Right lung (tissue), 5 donors: ENCODE results near the gene PXK. TPM values are rescaled to one million over a fixed set of nuclear protein-coding genes. Genes with fewer than 3 reads are reported as not detected.
"Not testable (repeated sequence)": the region's sequence is repeated elsewhere in the genome, so short reads cannot be mapped to it uniquely, and the experiment has no call there.

Experiments used
- DNase-seq, 2 donors: peaks; one replicate each; pipeline ENCODE4 v3.0.0-alpha.2; 2013
- polyA plus RNA-seq, 5 donors: library from polyadenylated mRNA; unstranded; fragments of 120-200 nt; gene quantifications; one replicate each; pipeline versions ENCODE4 v1.2.1 to v1.2.3, GENCODE V29; 2013; ENCODE audit warnings: inconsistent platforms in 1 of 5, low replicate concordance in 1 of 5; ENCODE audit not compliant: insufficient read length in 5 of 5, insufficient read depth in 1 of 5

PXK gene
- polyA plus RNA-seq, 5 donors: 24.2 to 38.7 (median 35.7) TPM

DNA sequence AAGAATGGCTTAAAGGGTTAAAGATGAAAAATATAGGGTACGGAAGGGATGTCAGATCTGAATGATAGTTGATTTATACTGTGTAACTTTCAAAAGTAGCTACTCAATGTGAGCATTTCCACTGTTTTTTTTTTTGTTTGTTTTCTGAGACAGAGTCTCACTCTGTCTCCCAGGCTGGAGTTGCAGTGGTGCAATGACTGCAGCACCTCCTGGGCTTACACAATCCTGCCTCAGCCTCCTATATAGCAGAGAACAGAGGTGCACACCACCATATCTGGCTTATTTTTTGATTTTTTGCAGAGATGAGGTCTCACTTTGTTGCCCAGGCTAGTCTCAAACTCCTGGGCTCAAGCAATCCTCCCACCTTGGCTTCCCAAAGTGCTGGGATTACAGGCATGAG is 9.9 kb upstream of the PXK start:
- DNase-seq: no peak

DNA sequence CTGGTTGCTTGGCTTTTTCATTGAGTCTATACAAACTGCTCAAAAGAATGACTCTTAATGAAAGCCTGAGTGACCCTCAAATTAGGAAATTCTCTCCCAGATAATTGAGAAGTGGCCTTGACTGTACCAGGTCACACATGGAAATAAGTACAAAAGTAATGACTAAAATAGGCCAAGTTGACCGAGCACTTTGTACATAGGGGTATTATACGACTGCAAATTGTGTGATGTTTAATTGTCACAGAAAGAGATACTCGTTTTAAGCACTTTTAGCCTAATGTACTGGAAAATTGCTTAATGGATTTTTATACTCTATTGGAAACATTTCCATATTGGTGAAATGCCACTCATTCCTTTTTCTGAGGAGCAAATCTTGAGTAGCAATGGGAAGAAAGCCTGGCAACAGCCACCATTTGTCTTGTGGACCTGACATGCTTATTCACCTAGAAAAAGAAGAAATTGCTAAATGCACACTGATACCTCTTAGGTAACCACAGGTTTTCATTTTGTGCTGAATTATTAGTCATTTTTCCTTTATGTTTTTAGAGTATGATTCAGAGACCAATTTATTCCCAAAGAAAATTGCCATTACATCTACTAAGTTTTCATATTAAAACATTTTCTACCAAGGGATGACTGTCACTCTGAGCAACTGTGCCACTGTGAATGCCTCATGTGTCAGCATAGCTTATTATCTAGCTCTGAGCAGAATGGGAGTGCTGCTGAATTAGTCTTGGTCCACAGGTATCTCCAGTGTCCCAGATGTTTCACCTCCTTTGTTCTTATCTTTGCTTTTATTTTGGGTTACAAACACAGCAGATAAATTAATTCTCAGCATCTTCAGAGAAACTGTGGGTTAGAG is 8.9 kb upstream of the PXK start:
- DNase-seq: no peak

DNA sequence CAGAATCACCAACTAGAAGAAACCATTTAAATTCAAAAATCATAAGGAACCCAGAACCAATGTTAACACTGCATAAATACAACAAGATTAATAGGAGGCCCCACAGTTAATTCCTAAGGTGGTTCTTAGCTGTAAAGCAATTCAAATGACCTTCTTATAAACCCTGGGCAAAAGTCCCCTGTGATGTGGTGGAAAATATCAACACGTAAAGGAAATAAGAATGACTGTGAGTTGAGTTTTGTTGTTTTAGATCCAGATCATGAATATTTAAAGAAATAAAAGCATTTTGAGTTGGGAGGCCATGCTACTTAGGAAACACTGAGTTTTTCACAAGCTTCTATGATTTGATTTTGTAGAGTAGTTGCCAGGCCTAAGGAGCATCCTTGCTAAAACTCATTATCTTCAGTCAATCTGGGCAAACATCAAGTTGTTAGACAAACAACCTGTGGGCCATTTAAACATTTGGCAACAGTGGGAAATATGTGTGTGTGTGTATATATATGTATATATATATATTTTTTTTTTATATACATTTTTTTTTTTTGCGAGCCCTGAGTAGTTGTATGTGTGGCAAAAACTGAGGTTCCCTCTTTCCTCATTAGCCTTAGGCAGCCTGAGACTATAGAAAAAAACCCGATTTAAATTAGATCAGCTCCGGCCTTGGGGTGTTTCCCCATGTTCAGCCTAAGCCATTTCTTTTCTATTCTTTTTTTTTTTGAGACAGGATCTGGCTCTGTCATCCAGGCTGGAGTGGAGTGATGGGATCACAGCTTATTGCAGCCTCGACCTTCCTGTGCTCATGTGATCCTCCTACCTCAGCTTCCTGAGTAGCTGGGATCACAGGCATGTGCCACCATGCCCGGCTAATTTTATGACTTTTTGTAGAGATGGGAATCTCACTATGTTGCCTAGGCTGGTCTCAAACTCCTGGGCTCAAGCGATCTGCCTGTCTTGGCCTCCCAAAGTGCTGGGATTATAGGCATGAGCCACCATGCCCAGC is 8.0 kb upstream of the PXK start:
- no peak for DNase-seq

DNA sequence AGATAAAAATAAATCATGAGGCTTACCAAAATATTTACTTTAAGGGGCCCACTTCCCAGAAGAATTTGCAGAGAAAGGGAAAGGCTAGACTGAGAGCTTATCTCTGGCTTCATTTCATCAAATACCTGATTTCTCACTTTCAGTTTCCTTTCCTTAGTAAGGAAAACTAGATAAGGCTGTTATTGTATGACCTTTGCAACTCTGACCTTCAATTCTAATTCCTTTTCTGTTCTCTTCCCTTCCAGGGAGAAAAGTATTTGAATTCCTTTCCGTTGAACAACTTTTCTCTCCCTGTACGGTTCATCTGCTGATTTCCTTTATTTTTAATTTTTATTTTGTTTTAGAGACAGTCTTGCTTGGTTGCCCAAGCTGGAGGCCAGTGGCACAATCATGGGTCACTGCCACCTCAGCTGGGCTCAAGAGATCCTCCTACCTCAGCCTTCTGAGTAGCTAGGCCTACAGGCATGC is 7.1 kb upstream of the PXK start:
- DNase-seq: no peak

DNA sequence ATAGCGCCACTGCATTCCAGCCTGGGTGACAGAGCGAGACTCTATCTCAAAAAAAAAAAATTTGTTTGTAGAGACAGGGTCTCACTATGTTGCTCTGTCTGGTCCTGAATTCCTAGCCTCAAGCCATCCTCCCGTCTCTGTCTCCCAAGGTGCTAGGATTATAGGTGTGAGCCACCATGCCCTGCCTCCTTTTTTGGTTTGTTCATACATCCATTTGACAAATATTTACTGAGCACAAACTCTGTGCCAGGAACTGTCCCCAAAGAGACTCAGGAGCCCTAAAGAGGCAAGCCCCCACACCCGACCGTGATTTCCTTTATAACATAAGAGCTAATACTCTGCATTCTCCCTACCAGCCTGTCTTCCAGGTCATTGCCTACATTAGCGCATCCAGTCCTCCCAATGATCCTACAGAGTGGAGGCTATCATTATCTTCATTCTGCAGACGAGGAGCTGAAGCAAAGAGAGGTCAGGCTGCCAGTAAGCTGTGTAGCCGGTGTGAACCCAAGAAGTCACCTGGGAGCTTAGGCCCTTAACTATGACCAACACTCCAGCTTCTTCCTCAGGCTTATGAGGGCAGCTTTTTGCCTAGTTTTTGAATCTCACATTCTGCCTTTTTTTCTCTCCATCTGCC is 6.3 kb upstream of the PXK start:
- DNase-seq: no peak

DNA sequence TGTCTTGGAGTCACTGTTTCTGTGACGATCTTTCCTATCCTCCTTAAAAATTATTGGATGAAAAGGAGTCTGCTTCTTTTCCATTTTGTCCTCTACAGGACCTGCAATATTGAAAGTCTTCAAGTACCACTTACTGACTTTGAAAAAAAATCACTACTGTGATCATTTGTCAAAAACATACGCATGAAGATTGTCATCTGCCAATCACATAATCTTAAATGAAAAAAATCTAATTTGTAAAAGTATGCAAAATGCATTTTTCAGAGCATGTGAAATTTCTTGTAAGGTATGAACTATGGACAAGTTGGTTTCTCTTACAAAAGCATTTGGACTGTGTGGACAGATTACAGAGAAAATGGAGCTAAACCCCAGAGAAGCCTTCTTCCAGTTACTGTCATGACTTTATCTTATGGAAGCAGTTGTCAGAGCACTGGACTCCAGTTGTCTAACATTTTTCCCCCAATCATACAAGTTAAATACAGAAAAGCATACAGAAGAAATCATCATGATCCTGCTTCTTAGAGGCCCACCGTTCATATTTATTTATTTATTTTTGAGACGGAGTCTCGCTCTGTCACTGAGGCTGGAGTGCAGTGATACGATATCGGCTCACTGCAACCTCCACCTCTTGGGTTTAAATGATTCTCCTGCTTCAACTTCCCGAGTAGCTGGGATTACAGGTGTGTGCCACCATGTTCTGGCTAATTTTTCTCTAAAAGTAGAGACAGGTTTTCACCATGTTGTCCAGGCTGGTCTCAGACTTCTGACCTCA is 3.4 kb upstream of the PXK start:
- DNase-seq: no peak

DNA sequence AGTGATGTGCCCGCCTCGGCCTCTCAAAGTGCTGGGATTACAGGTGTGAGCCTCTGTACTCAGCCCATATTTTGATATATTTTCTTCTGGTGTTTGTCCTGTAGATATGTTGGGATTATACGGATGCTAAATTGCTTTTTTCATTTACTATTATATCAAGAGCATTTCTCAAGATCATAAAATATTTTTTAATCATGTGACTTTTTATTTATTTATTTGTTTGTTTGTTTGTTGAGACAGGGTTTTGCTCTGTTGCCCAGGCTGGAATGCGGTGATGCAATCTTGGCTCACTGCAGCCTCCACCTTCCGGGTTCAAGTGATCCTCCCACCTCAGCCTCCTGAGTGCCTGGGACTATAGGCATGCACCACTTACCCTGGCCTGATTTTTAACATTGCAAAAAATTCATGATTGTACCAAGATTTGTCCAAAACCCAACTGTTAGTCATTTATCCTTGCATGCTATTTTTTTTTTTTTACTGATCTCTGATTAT is 2.7 kb upstream of the PXK start:
- DNase-seq: no peak

DNA sequence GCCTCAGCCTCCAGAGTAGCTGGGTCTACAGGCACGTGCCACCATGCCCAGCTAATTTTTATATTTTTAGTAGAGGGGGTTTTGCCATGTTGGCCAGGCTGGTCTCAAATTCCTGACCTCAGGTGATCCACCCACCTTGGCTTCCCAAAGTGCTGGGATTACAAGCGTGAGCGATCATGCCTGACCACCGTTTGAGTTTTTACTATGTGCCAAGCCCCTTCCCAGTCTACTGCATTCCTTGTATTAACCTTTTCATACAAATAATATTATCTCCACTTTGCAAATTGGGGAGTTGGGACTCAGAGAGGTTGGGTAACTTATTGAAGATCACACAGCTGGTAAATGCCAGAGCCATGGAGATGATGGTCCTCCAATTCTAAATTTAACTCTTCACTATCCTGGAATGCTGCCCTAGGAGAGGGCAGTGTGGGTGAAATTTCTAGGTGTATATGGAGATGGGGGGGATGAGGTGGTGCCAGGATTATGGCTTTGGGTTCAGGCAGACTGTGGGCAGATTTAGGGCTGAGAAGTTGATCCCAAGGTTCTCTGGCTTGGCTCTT is 1.0 kb upstream of the PXK start:
- DNase-seq: no peak

DNA sequence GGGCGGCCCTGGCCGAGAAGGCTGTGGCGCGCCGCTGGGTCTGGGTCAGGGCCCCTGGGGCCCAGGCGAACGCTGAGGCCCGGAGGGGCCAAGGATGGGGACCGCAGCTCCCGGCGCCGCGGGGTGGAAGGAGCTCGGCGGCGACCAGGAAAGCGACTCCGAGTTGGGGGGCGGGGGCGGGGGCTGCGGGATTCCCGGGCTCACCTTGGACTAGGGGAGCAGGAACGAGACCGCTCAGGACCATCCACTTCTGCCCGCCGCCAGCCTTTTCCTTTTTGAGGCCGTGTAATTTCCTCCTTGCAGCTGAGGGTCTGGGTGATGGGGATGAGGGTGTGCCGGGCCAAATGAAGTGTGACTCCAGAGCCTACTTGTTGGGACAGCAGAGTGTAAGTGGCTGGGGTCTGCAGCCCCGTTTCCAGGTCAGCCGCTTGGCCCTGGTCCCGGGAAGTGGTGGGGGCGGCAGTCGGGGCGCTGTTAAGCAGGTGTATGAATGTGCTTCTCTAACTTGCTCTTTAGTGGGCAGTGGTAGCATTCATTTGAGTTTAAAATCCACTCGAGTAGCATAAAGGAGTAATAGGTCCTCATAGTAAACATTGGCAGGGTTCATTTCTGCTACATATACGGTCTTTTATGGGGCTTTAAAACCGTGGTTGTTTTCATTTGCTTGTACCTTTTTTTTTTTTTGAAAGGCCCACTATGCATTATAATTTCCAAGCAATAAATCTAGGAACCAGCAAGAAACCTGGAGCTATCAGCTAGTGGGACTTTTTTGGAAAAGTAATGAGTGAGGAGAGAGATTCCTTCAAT is 717 bp downstream of the PXK start:
- peak; percentile 23 to 29 for DNase-seq

DNA sequence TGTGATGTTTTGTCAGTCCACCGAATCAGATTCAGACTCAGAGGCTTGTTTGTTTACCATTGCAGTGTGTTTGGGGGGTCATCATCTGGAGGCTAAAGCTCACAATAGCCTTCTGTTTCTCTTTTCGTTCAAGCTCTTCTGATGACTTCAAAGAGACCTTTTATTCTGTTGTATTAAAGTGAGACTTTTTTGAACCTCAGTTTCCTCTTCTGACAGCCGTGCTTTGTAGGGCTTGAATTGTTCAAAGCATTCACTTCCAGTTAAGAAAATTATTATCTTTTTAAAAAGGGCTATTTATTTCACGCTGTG is 1.3 kb downstream of the PXK start:
- DNase-seq: no peak

DNA sequence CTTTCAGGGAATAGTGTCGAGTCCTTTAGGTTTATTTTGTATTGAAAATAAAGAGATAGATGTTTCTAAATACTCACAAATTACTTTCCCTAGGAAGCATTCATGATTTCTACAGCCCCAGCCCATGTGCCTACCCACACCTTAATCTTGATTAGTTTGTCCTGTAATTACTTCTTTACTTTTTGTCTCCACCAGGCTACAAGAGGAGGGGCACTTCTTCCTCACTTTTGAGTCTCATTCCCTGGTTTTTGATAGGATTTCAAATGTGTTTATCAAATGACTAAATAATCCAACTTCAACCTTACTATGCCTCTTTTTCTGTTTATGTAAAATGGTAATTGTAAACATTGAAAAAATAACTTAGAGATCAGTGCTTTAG is 1.8 kb downstream of the PXK start:
- no peak for DNase-seq

DNA sequence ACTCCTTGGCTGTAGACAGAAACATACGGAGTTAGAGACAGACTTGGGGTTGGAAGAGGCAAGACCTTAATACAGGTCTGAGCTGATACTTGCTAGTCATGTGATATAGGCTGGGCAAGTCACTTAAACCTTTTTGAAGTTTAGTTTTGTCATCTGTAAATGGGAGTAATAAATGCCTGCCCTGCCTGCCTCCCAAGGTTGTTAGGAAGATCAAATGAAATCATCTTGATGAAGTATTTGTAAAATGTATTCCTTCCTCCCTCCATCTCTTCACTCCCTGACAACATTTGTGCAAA is 2.9 kb downstream of the PXK start:
- no peak for DNase-seq

DNA sequence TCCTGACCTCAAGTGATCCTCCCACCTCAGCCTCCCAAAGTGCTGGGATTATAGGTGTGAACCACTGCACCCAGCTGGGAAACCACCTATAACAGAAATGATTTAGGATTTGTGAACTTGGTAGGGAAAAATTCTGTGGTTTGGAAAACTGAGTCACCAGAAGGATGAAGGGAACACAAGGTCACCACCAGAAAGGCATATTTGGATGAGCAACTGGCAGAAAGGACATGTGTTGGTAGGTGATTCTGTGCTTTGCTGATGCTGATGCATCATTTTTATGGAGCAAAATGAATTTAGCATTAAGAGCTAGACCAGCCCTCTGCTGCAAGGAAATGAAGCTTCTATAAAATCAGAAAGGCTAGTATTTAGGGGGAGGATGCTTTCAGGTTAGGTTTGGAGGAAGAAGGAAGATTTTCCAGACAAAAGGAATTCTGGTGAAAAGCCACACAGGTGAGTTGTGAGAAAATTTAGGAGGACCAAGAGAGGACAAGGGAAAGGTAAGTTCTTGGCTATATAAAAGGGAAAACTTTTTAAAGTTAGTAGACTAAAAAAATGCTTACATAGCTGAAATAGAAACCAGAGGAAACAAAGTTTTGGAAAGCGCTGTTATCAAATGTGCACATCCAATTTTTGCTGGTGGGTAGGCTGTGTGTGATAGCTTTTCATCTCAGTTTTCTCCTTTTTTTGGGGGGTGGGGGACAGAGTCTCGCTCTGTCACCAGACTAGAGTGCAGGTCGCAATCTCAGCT is 3.6 kb downstream of the PXK start:
- no peak for DNase-seq

DNA sequence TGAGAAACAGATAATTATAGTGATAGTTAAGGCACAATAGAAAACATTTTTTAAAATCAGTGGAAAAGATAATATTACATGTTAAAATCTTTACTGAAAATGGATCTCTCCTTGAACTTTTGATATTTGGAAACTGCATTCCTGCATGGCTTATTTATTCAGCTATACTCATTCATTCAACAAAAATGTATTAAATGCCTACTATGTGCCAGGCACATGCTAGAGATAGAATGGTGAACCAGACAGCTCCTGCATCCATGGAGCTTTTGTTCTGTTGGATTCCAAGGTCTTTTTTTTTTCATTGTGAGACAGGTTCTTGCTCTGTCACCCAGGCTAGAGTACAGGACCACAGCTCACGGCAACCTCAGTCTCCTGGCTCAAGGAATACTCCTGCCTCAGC is 4.5 kb downstream of the PXK start:
- no peak for DNase-seq

DNA sequence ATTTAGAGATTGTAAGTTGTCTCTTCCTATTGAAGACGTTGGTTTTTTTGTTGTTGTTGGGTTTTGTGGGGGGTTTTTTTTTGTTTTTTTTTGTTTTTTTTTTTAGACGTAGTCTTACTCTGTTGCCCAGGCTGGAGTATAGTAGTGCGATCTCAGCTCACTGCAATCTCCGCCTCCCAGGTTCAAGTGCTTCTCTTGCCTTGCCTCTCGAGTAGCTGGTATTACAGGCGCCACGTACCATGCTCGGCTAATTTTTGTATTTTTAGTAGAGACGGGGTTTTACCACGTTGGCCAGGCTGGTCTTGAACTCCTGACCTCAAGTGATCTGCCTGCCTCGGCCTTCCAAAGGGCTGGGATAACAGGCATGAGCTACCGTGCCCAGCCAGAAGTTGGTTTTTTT is 6.5 kb downstream of the PXK start:
- not testable (repeated sequence) for DNase-seq

DNA sequence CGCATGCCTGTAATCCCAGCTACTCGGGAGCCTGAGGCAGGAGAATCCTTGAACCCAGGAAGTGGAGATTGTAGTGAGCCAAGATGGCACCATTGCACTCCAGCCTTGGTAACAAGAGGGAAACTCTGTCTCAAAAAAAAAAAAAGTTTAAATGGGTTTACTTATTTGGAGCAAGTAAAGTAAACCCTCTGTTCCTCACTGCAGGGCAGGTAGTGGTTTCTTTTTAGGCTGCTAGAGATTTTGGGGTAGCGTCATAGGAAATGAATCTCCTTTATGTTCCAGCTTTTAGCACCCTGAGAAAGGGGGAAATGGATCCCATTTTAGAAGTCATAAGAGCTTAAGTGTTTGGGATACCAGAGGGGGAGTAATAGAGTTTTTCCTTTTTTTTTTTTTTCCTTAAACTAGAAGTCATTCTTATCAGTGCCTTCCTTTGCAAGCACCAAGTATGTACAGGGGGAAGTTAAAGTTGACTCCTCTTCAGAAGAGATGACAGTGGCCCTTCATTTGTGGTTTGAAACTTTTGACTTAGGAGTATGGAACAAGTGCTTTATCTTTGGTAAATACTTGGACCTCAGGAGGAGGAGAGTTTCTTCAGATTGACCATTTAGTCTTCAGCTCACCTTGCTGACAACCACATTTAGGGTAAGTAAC is 8.0 kb downstream of the PXK start:
- DNase-seq: no peak

DNA sequence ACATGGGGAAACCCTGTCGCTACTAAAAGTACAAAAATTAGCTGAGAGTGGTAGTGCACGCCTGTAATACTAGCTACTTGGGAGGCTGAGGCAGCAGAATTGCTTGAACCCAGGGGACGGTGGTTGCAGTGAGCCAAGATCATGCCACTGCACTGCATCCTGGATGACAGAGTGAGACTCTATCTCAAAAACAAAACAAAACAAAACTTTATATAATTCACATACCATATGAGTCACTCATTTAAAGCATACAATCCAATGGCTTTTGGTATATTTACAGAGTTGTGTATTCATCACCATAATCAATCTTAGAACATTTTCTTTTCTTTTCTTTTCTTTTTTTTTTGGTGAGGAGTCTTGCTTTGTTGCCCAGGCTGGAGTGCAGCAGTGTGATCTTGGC is 8.7 kb downstream of the PXK start:
- no peak for DNase-seq

DNA sequence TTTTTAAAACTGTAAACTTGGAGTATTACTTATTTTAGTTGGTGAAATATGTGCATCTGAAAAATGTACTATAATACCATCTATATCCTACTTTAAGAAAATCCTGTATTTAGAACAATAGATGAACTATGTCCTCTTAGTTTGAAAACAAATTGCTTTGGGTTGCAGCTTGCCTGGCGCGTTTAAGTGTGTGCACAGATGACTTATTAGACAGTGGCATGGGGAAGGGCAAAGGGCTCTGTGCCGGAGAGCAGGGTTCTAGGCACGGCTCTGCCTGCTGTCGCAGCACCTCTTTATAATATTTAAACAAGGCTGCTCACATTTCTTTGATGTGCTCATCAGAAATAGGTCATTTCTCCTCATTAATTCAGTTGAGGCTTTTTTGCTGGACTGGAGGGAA is 10.0 kb downstream of the PXK start:
- DNase-seq: no peak

DNA sequence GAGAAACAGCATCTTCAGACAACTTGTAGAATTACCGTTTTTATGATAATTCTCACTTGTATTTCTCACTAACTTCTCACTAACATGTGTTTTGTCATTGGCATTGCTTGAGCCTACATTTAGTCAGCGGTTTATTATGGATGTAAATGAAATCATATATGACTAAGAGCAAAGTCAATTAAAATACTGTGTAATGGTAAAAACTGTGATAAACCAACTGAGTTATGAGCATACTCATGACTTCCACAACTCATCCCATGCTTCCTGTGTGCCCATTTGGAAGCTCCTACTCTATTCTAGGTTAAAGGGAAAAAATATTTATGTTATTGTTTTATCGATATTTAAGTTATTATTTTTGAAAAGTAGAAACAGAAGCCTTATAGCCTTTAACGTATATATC is 12.8 kb downstream of the PXK start:
- DNase-seq: no peak
